SH-SY5Y (cell line): ENCODE measurements around the gene ZNF554.

Experiments
- GATA2 ChIP-seq: IDR thresholded peaks from 2 replicates; pipeline ENCODE4 v1.6.1; 2011; ENCODE audit warnings: mild to moderate bottlenecking, low read depth, low read length
- GATA3 ChIP-seq: IDR thresholded peaks from 2 replicates; pipeline ENCODE4 v1.6.1; 2011; ENCODE audit warnings: low read depth, mild to moderate bottlenecking, low read length, moderate library complexity

GRCh38 chr19:2791876-2792275 lies 27.8 kb upstream of the ZNF554 start:
- no peak for TF ChIP-seq GATA2
- TF ChIP-seq GATA3, result no peak
